ENCODE data around the gene SMAD2. TPM values are rescaled to one million over a fixed set of nuclear protein-coding genes. Genes with fewer than 3 reads are reported as not detected.

SMAD2 gene
- total RNA-seq, 1 donor from 2014 or later = 97.3 TPM

DNA sequence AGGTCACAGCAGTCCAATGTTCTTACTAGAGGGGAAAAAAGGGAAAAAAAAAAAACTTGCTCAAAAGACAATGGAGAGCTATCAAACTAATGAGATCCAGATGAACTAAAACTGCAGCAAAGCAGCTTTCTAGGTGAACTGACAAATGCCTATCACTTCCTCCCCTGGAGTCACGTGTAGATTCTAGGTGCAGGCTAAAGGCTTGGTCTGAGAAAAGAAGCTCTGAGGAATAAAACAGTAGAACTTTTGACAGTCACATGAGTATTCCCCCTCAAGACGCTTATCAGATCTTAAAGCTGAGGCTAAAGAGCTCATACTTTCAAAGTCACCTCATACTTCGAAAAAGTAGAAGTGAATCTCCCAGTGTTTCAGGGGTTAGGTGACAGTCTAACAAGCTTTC lies 42.3 kb downstream of the SMAD2 start:
- DNase-seq = no peak
- intact Hi-C loops (cut with micrococcal nuclease) = no loop called here
- peaks cover 59% of the 10 kb centered on the region for H3K36me3 Mint-ChIP-seq (ENCODE audit: low read depth)
- H3K27me3 Mint-ChIP-seq = no peaks in the 10 kb centered on the region
- no peaks in the 10 kb centered on the region for H3K9me3 Mint-ChIP-seq
- ATAC-seq (ENCODE audit: low read depth) = no peak
- H3K4me1 Mint-ChIP-seq = peaks cover 6% of the 10 kb centered on the region
- TF ChIP-seq CTCF (IDR thresholded peaks at IDR 0.05) = no peak
- H3K27ac Mint-ChIP-seq = no peak overlapping the region
- no peak overlapping the region for H3K4me3 Mint-ChIP-seq
- POLR2A ChIA-PET = no interaction called here
- CTCF ChIA-PET = no interaction called here

DNA sequence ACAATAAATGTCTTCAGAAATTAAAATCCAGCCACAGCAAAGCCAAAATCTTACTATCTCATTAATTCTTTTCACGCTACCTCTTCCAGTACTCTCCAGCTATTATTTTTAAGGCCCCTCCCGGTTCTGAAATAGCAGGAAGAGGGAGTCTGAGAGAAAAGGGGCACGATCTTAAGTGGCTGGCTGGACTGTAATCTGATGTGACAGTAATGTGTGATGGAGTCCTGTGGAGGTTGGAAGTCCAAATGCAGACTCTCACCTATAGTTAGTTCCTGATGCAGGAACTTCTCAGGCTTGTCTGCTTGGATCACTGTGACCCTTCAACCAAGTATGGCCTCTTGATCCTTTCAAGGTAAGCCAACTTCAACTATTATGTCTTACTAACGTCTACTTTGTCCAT lies 43.2 kb downstream of the SMAD2 start:
- POLR2A ChIA-PET = no interaction called here
- ATAC-seq (ENCODE audit: low read depth) = no peak
- Mint-ChIP-seq H3K27ac (no peak overlapping the region), H3K36me3 (ENCODE audit: low read depth) (peaks cover 64% of the 10 kb centered on the region), H3K27me3 (no peaks in the 10 kb centered on the region), H3K4me3 (no peak overlapping the region), H3K9me3 (no peaks in the 10 kb centered on the region), H3K4me1 (peaks cover 6% of the 10 kb centered on the region)
- CTCF ChIA-PET = no interaction called here
- no peak for TF ChIP-seq CTCF (IDR thresholded peaks at IDR 0.05)
- intact Hi-C loops (cut with micrococcal nuclease) = no loop called here
- DNase-seq = no peak

DNA sequence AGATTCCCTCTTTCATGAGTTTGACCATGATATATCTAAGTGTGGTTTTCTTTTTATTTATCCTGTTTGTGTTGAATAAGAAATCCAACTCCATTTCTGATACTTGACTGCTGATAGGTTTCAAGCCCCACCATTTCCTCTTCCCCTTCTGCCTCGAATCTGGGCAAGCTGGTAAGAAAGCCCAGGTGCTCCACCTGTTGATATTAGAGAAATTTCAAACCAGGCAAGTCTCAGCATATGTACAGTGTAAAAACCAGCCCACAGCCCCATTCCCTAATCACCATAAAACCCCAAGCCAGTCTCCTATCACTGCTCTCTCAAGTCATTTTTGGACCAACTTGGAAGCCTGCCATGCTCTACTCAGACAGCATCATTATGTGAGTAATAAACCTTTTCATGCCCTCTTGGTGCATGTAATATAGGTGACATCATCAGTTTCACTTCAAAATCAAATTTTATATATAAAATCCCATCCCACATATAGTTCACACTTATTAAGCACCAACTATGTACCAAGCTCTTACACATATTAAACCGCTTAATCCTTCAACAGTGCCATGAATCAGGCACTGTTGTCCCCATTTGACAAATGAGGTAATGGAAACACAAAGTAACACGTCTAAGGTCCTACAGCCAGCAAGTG lies 46.6 kb downstream of the SMAD2 start:
- ATAC-seq (ENCODE audit: low read depth) (no peak), DNase-seq (no peak)
- ChIA-PET CTCF (no interaction called here), POLR2A (no interaction called here)
- TF ChIP-seq CTCF (IDR thresholded peaks at IDR 0.05) = no peak
- H3K36me3 Mint-ChIP-seq (ENCODE audit: low read depth) = peaks cover 69% of the 10 kb centered on the region
- peaks cover 4% of the 10 kb centered on the region for H3K4me1 Mint-ChIP-seq
- no peaks in the 10 kb centered on the region for H3K27me3 Mint-ChIP-seq
- intact Hi-C loops (cut with micrococcal nuclease) = no loop called here
- H3K27ac Mint-ChIP-seq = no peak overlapping the region
- H3K9me3 Mint-ChIP-seq = peaks cover 4% of the 10 kb centered on the region
- H3K4me3 Mint-ChIP-seq = no peak overlapping the region

- peaks cover 4% of the 10 kb centered on the region for H3K9me3 Mint-ChIP-seq
- H3K4me1 Mint-ChIP-seq = peaks cover 2% of the 10 kb centered on the region
- CTCF ChIA-PET = no interaction called here
- peaks cover 64% of the 10 kb centered on the region for H3K36me3 Mint-ChIP-seq (ENCODE audit: low read depth)
- POLR2A ChIA-PET = no interaction called here
- H3K27ac Mint-ChIP-seq = no peak overlapping the region
- H3K4me3 Mint-ChIP-seq = no peak overlapping the region
- intact Hi-C loops (cut with micrococcal nuclease) = no loop called here
- TF ChIP-seq CTCF (IDR thresholded peaks at IDR 0.05) = no peak
- H3K27me3 Mint-ChIP-seq = no peaks in the 10 kb centered on the region
- ATAC-seq (ENCODE audit: low read depth) (no peak), DNase-seq (no peak)
Measured at GRCh38 chr18:47882641-47883040, 47.8 kb downstream of the SMAD2 start.

- no peak for TF ChIP-seq CTCF (IDR thresholded peaks at IDR 0.05)
- ChIA-PET POLR2A (no interaction called here), CTCF (no interaction called here)
- Mint-ChIP-seq H3K36me3 (ENCODE audit: low read depth) (peaks cover 56% of the 10 kb centered on the region), H3K9me3 (peaks cover 4% of the 10 kb centered on the region), H3K27ac (no peak overlapping the region), H3K4me3 (no peak overlapping the region), H3K27me3 (no peaks in the 10 kb centered on the region), H3K4me1 (peaks cover 2% of the 10 kb centered on the region)
- ATAC-seq (ENCODE audit: low read depth) = no peak
- intact Hi-C loops (cut with micrococcal nuclease) = no loop called here
- no peak for DNase-seq
Measured at GRCh38 chr18:47881752-47882455, 48.6 kb downstream of the SMAD2 start.

Measured in activated B cell treated with CpG ODN at 0.5 μM for 24 hours (primary cell).